GM18517 (cell line): ENCODE data around the gene TIMM44.

Experiments
- ATAC-seq: cut with Tn5 transposase; IDR thresholded peaks from one replicate; pipeline ENCODE4 v1.9.1; 2021; ENCODE audit warnings: mild to moderate bottlenecking, moderate library complexity; ENCODE audit not compliant: unreplicated experiment

Gene TIMM44

DNA sequence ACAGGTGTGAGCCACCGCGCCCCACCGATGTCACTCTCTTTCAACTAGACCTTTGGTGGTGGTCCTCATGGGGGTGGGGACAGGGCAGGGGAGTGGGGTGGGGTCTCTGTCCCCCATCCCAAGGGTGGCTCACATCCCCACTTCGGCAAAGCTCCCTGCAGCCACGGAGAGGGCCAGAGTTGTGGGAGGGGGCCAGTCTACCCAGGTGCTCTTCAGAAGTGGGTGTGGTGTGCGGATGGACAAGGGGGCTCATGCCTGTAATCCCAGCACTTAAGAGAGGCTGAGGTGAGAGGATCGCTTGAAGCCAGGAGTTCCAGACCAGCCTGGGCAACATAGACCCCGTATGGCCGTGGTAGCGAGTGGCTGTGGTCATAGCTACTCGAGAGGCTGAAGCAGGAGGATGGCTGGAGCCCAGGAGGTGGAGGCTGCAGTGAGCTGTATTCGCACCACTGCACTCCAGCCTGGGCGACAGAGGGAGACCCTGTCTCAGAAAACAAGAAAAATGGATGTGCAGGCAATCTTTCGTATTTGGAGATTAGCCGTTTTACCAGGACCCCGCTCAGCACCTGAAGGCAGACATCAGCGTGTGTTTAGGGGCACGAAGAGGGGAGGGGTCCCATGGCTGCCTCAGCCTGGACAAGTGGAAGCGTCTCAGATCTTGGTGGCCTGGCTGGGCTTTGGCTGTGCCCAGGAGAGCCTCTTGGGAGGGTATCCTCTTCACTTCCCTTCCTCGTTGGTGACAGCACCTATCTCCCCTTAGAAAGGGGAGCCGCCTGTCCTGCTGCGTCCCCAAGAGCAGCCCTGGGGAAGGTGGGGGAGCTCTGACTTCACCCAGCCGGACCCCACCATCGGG lies 28.0 kb downstream of the TIMM44 start:
- no peak for ATAC-seq

DNA sequence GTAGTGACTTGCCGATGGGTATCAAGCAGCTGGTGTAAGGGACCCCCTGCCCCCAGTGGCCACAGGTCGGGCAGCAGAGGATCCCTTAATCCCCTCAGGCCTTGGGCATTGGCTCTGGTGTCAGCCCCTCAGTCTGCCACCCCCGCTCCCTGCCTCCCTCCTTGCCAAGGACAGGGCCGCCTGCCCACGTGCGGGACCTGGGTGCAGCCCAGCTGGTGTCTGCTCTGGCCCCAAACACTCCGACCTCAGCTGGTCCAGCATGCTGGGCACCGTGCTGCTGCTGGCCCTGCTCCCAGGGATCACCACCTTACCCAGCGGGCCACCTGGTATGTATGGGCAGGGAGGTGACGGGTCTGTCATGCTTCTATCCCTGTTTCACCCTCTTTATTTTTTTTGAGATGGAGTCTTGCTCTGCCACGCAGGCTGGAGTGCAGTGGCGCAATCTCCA lies 28.8 kb downstream of the TIMM44 start, which contains the start of gene TGFBR3L:
TSS of gene TGFBR3L (plus strand) at position 233 of the 448 bp plus-strand sequence.
- ATAC-seq: no peak

DNA sequence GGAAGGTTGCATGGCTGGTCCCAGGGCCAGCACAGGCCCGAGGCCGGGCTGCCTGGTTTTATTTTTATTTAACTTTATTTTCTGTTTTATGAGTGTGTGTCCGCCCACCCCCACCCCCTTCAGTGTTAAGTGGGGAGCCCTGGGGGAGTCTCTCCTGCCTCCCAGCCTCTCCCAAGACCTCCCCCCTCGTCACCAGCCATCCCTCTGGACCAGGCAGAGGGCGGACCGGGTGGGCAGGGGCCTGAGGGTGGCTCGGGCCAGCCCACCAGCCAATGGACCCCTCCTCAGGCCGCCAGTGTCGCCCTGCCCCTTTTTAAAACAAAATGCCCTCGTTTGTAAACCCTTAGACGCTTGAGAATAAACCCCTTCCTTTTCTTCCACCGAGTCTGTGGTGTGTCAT lies 29.4 kb downstream of the TIMM44 start:
- no peak for ATAC-seq

DNA sequence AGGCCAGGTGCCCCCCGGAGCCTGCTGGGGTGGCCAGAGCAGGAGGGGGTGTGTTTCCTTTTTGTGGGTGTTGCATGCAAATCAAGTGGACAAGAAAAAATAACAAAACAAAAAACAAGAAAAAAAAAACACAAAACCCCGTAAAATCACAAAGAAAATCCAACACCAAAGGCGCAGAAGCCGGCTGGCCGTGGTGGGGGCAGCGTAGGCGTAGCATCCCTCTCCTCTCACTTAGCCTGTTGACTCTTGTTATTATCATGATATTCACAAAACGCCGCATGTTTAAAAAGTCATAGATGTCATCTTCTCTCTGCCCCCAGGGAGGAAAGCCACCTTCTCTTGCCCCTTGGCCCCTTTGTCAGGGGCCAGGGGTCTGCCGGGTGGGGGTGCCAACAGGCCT lies 29.8 kb downstream of the TIMM44 start:
- no peak for ATAC-seq

DNA sequence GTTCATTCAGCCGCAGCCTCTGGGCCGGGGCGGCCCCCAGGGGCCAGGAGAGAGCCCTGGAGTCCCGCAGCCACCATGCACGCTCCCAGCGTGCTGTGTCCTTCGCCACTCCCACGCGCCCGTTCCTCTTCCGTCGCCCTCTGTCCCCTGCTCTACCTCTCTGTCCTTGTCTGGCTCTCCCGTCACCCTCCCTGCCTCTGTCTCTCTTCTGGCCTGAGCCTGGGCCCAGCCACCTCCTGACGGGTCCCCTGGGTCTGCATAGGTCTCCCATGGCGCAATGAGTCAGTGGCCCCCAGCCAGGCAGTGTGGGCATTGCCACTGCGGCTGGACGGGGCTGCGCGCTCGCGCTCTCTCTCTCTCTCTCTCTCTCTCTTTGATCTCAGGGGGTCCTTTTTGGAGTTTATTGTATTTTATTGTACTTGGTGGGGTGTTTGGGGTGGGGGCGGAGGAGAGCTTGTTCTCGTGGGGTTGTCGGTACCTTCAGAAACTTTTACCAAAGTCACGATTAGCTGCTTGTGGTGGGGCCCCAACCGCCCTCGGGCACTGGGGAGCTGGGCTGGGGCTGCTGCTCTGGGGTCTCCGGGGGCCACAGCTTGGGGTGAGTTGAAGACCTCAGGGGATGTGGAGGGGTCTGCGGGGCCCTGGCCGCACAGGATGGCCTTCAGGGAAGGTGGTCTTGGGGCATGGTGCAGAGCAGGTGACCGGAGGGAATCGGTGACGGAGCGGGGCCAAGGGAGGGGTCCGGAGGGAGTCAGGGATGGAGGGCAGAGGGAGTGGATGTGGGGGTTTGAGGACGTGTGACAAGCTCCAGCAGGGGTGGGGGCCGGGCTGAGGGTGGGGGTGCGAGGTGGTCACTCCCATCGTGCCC lies 30.5 kb downstream of the TIMM44 start:
- no peak for ATAC-seq

DNA sequence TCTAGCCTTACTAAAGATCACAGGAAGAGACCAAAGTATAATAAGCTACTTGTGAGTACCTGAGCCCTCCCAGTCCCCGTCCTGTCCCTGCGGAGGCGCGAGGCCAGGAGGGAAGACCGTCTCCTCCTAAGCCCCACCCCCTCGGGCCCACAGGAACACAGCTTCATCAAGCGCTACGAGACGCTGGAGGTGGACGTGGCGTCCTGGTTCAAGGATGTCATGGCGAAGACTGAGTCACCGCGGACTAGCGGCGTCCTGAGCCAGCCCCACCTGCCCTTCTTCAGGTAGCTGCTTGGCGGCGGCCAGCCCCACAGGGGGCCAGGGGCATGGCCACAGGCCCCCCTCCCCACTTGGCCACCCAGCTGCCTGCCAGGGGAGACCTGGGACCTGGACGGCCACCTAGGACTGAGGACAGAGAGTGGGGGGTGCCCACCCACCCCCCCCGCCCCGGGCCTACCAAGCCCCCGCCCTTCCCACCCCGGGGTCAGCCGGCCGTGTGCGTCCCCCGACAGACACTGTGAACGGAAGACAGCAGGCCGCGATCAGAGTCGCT lies 31.2 kb downstream of the TIMM44 start:
- ATAC-seq: no peak

DNA sequence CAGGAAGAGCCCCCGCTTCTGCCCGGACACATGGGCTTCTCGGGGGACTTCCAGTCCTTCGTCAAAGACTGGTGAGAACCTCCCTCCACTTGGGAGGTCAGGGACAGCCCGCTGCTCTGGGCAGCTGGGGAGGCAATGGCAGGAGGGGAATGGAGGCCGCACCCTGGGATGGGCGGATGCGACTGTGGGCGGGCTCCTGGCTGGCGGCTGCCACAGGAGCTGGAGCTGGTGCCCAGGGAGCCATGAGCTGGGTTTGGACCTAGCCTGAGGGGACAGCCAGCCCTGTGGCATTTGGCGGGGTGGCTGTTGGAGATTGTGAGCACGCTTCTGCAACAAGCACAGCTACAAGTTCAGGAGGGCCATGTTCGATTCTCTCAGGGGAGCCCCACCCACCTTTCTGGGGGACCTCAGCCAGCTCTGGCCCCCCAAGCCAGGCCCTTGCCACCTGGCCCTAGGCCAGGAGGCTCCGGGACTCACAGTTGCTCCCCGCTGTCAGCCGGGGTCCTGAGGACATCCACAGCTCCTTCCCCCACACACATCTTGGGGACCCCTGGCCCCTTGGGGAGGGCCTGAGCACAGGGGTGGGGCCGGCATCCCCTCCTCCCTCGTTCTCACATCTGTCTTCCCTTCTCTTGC lies 31.8 kb downstream of the TIMM44 start:
- no peak for ATAC-seq

DNA sequence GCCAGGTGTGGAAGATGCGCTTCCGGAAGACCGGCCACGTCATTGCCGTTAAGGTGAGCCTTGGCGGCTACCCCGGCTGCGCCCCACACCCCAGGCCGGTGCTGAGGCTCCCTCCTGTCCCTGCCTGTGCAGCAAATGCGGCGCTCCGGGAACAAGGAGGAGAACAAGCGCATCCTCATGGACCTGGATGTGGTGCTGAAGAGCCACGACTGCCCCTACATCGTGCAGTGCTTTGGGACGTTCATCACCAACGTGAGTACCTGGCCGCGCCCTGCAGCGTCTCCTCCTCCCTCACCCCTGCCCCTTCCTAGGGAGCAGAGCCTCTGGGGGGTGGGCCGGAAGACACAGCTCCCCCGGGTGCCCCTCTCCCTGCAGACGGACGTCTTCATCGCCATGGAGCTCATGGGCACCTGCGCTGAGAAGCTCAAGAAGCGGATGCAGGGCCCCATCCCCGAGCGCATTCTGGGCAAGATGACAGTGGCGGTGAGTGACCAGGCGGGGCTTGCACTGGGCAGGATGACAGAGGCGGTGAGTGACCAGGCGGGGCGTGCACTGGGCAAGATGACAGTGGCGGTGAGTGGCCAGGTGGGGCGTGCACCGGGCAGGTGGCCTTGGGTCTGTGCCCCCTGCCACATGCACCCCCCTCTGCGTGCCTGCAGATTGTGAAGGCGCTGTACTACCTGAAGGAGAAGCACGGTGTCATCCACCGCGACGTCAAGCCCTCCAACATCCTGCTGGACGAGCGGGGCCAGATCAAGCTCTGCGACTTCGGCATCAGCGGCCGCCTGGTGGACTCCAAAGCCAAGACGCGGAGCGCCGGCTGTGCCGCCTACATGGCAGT lies 32.9 kb downstream of the TIMM44 start:
- ATAC-seq: no peak

DNA sequence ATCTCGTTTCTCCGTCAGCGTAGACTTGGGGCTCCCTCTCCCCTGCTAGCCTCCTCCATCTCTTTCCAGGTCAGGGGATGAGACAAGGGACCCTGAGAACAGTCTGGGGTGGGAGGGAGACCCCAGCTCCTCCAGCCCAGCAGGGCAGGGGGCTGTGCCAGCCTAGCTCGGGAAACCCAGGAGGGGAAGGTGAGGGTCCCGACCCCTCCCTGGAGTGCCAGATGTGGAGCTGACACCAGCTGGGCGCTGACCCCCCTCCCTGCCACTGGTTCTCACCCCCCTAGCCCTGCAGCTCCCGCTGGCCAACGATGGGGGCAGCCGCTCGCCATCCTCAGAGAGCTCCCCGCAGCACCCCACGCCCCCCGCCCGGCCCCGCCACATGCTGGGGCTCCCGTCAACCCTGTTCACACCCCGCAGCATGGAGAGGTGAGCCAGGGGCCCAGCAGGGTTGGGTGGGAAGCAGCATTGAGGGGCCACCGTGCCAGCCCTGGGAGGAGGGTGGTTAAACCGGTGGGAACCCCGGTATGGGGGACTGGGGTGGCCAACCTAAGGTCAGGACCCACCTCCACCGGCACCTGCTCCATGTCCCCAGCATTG lies 33.9 kb downstream of the TIMM44 start:
- no peak for ATAC-seq

DNA sequence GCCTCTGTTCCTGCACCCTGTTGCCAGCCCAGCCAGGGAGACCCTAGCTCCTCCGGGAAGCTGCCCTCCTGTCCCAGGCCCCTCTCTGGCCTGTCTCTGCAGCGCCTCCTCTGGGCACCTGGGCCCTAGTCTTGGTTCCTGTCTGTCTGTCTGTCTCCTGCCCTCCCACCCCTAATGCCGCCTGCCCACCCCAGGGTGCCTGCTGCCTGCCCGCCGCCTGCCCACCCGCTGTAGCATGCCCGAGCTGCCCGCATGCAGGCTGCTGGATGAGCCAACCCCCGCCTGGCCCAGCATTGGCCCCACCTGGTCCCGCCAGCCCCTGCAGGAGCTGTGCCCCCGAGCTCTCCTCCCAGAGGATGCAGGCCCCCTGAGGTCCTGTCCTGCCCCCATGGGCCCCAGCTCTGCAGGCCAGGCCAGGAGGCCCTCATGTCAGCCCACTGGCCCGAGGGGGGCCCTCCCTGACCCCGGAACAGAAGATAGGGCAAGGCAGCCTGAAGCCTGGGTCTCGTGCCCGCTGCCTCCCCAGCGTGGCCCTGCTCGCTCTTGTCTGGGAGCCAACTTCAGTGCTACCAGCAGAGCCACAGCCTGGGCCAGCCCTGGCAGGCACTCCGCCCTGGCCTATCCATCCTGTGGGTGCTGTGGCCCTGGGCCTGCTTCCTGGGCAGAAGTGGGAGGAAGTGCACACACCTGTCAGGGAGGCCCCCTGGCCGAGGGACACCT lies 34.6 kb downstream of the TIMM44 start:
- ATAC-seq: no peak

DNA sequence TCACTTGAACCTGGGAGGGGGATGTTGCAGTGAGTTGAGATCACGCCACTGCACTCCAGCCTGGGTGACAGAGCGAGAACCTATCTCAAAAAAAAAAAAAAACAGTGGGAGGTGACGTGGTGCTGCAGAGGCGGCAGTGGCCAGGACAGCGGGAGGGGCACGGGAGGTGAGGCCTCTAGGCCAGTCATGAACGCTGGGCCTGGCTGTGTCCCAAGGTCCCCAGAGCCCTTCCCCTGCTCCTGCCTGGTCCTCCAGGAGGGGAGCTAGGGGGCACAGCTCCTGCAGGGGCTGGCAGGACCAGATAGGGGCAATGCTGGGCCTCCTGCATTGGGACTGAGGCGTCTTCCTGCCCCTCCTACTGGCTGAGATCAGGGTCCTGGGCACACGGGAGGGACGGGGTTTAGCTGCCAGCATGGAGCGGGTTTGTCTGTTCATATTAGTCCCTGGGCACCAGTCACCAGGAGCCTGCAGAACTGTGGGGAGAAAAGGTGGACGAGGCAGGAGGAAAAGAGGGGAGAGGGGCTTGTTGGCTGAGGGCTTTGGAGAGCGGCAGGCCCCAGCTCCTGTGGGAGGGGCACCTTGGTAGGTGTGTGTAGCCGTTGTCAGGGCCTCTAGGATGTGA lies 35.3 kb downstream of the TIMM44 start:
- no peak for ATAC-seq

DNA sequence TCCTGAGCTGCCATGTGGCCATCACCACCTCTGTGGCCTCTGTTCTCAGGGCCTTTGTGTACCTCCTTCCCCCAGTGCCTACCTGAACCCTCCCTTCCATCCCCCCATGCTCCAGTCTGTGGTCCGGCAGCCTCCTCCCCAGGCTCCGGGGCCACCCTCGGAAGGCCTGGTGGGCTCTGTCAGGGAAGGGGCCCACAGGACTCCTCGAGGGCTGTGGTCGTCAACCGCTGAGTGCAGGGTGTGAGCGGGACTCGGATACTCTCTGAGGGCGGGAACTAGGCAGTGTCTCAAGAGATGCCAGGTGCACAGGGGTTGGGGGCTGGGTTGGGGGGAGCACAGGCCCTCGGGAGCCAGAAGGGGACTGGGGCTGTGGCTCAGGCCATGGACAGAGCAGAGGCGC lies 35.9 kb downstream of the TIMM44 start:
- no peak for ATAC-seq

DNA sequence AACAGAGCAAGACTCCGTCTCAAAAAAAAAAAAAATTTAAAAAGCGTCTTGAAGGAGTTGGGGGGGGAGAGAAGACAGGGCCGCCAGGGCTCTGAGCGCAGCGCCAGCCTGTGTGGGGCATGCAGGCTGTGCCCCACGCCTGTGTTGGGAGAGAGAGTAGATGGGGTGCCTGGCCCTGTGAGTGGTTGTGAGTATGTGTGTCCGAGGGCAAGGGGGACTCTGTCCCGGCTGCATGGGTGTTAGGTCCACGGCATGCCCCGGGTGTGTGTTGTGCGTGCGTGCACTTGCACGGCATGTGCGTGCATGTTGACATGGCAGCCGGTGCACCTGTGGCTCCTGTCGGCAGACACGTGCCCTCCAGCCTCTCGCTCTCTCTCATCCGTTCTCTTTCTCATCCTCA lies 36.3 kb downstream of the TIMM44 start:
- no peak for ATAC-seq

DNA sequence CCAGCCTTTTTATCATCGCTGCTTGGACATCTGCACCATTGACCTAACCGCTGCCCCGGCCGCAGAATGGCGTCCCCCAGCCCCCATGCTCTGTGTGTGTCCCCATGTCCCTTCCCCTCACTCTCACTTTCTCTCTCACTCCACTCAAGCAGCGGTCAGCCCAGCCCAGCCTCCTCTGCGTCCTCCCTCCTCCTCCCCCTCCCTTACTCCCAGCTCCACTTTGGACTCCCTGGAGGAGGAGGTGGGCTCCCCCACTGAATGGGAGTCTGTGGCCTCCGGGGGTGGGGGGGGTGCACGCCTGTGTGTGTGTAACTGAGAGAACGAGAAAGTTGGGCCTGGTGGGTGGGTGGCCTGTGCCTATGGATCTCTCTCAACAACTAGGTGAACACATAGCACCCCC lies 37.6 kb downstream of the TIMM44 start:
- ATAC-seq: no peak

DNA sequence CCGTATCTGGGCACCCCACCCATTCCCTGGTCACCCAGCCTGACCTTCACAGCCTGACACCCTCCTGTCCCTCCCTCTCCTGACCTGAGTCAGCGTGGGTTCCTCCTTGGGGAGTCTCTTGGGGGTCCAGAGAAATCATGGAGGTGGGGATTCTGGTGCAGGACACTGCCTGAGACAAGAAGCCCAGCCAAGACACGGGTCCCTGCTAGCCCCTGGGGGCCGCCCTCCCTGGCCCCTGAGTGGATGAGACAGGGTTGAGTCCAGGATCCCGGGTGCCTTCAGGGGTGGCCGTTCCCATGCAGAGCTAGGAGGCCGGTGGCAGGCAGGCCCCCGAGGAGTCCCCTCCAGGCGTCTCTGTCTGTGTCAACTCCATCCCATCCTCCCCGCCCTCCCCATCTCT lies 38.2 kb downstream of the TIMM44 start:
- ATAC-seq: no peak

DNA sequence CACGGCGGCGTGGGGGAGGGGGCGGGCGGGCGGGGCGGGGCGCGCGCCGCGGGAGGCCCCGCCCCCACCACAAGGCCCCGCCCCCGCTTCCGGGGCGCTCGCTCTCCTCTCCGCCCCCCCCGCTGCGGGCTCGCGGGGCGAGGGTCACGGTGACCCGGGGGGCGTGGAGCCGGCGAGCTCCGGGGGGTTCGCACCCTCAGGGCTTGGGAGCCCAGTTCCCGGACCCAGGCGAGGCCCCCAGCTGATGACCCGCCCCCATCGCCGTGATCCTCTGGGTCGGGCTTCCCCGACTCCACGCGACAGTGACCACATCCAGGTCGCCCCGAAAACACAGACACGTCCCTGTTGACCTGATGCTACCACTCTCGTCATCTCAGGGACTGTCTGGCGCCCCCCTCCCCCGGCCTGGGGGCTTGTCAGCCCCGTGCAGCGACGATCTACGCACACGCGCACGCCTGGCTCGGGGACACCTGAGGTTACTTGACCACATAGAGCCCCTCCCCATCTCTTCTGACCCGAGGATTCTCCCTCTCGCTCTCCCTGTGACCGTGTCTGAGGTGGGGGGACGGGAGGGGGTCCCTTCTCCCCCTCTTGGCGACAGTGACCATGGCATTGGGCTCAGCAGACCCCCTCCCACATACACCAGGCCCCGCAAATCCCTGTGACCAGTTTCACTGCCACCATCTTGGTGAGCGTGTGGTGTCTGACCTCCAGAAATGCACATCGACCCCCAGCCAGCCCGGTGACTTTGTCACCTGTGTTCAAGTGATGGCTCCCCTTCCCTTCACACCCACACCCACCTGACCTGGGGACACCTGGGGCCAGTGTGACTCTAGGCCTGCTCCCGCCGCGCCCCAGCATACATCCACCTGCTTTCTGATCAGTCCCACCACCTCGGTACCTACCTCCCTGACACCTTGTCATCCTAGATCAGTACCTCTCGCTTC lies 39.1 kb downstream of the TIMM44 start:
- no peak for ATAC-seq

DNA sequence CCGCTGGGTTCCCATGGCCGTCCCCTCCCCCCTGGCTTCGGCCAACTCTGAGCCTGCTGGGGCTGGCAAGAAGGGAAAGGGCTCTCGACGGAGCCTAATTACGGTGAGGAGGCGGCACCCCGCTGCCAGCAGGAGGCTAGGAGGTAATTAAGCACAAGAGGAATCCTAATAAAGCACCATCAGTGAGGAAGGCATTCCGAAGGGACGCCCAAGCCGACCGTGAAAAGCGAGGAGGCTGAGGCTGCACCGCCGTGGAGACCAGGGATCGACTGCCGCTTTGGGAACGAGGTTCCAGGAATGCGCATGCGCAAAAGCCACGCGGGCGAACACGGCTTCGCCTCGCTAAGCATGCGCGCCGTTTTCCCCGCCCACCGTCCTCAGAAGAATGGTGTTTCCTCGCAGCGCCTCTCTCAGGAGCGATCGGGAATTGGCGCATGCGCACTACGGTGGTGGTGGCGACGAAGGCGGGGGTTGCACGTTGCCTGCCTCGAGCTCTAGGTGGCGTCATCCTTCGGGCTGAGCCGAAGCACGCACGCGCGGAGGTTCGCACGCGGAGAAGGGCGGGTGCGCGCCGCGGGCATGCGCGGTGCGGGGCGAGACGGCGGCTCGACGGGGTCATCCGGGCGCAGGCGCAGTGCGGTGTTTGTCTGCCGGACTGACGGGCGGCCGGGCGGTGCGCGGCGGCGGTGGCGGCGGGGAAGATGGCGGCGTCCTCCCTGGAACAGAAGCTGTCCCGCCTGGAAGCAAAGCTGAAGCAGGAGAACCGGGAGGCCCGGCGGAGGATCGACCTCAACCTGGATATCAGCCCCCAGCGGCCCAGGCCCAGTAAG lies 40.0 kb downstream of the TIMM44 start, which contains the start of gene MAP2K7:
TSS of gene MAP2K7 (plus strand) at position 634 of the 830 bp plus-strand sequence. CDS start at position 702, 68 bp downstream.
- peak; percentile 88 for ATAC-seq
